Measurements from ENCODE around the gene RNF103. TPM values are rescaled to one million over a fixed set of nuclear protein-coding genes. Genes with fewer than 3 reads are reported as not detected.
A peak's percentile ranks its signal among the peaks of the same experiment; 100 is the strongest.

The RNF103 gene
- total and polyA plus RNA-seq, 2 donors, result 9.7 to 22.0 TPM

GRCh38 chr2:86563650-86564061, 60.0 kb downstream of the RNF103 start:
- DNase-seq (ENCODE audit: low read depth in 6 of 9, low spot score in 9 of 9), result no peak
- no peaks in the 10 kb centered on the region for H3K9me3 ChIP-seq (ENCODE audit: control insufficient read depth in 2 of 2, insufficient read depth in 1 of 2, low read length in 1 of 2)
- H3K36me3 ChIP-seq (ENCODE audit: control insufficient read depth in 2 of 2, insufficient read depth in 2 of 2, low read length in 1 of 2), result no peaks in the 10 kb centered on the region
- H3K27ac ChIP-seq (ENCODE audit: low read depth in 1 of 2, low read length in 1 of 2), result peak overlapping the region; percentile 97 to 99
- no peaks in the 10 kb centered on the region for H3K27me3 ChIP-seq (ENCODE audit: control insufficient read depth in 2 of 2, insufficient read depth in 1 of 2, low read length in 1 of 2)
- H3K4me1 ChIP-seq (ENCODE audit: control insufficient read depth in 2 of 2, insufficient read depth in 2 of 2, low read length in 2 of 2), result peaks cover 7 to 11% of the 10 kb centered on the region in 2 donors
- peak overlapping the region; percentile 77 to 93 for H3K4me3 ChIP-seq (ENCODE audit: low read length in 2 of 2)
- 84% methylated on average over 13 of the region's 13 CpGs for whole genome bisulfite sequencing

GRCh38 chr2:86562922-86563649, 60.6 kb downstream of the RNF103 start, which contains the start of gene CHMP3:
Gene CHMP3 (minus strand): TSS chr2:86563443. CDS start chr2:86563348, 95 bp downstream.
- Histone ChIP-seq H3K4me1 (ENCODE audit: control insufficient read depth in 2 of 2, insufficient read depth in 2 of 2, low read length in 2 of 2) (peaks cover 7 to 11% of the 10 kb centered on the region in 2 donors), H3K27ac (ENCODE audit: low read depth in 1 of 2, low read length in 1 of 2) (peak within 1 kb of the TSS; percentile 97 to 99), H3K27me3 (ENCODE audit: control insufficient read depth in 2 of 2, insufficient read depth in 1 of 2, low read length in 1 of 2) (no peaks in the 10 kb centered on the region), H3K36me3 (ENCODE audit: control insufficient read depth in 2 of 2, insufficient read depth in 2 of 2, low read length in 1 of 2) (no peaks in the 10 kb centered on the region), H3K9me3 (ENCODE audit: control insufficient read depth in 2 of 2, insufficient read depth in 1 of 2, low read length in 1 of 2) (no peaks in the 10 kb centered on the region), H3K4me3 (ENCODE audit: low read length in 2 of 2) (peak within 1 kb of the TSS; percentile 77 to 93)
- WGBS, result under 1% methylated on average over 57 of the region's 57 CpGs
- peak; percentile 90 to 99 (median 97) for DNase-seq (ENCODE audit: low read depth in 6 of 9, low spot score in 9 of 9)

GRCh38 chr2:86562485-86562921, 61.2 kb downstream of the RNF103 start:
- no peaks in the 10 kb centered on the region for H3K36me3 ChIP-seq (ENCODE audit: control insufficient read depth in 2 of 2, insufficient read depth in 2 of 2, low read length in 1 of 2)
- peak overlapping the region; percentile 97 to 99 for H3K27ac ChIP-seq (ENCODE audit: low read depth in 1 of 2, low read length in 1 of 2)
- no peaks in the 10 kb centered on the region for H3K27me3 ChIP-seq (ENCODE audit: control insufficient read depth in 2 of 2, insufficient read depth in 1 of 2, low read length in 1 of 2)
- H3K9me3 ChIP-seq (ENCODE audit: control insufficient read depth in 2 of 2, insufficient read depth in 1 of 2, low read length in 1 of 2), result no peaks in the 10 kb centered on the region
- WGBS, result under 1% methylated on average over 16 of the region's 16 CpGs
- DNase-seq (ENCODE audit: low read depth in 6 of 9, low spot score in 9 of 9), result no peak
- peaks cover 7 to 11% of the 10 kb centered on the region in 2 donors for H3K4me1 ChIP-seq (ENCODE audit: control insufficient read depth in 2 of 2, insufficient read depth in 2 of 2, low read length in 2 of 2)
- peak overlapping the region; percentile 77 to 93 for H3K4me3 ChIP-seq (ENCODE audit: low read length in 2 of 2)

- no peak overlapping the region for H3K4me3 ChIP-seq (ENCODE audit: low read length in 2 of 2)
- no peak overlapping the region for H3K27ac ChIP-seq (ENCODE audit: low read depth in 1 of 2, low read length in 1 of 2)
- no peaks in the 10 kb centered on the region for H3K9me3 ChIP-seq (ENCODE audit: control insufficient read depth in 2 of 2, insufficient read depth in 1 of 2, low read length in 1 of 2)
- H3K36me3 ChIP-seq (ENCODE audit: control insufficient read depth in 2 of 2, insufficient read depth in 2 of 2, low read length in 1 of 2), result peaks cover 5 to 8% of the 10 kb centered on the region in 2 donors
- WGBS, result 96% methylated on average over 2 of the region's 2 CpGs
- no peak for DNase-seq (ENCODE audit: low read depth in 6 of 9, low spot score in 9 of 9)
- peaks cover 5% of the 10 kb centered on the region in 2 donors for H3K4me1 ChIP-seq (ENCODE audit: control insufficient read depth in 2 of 2, insufficient read depth in 2 of 2, low read length in 2 of 2)
- H3K27me3 ChIP-seq (ENCODE audit: control insufficient read depth in 2 of 2, insufficient read depth in 1 of 2, low read length in 1 of 2), result no peaks in the 10 kb centered on the region
These were observed 65.8 kb downstream of the RNF103 start for GRCh38 chr2:86557836-86558235.

- Histone ChIP-seq H3K36me3 (ENCODE audit: control insufficient read depth in 2 of 2, insufficient read depth in 2 of 2, low read length in 1 of 2) (peaks cover 5 to 8% of the 10 kb centered on the region in 2 donors), H3K4me1 (ENCODE audit: control insufficient read depth in 2 of 2, insufficient read depth in 2 of 2, low read length in 2 of 2) (no peaks in the 10 kb centered on the region), H3K9me3 (ENCODE audit: control insufficient read depth in 2 of 2, insufficient read depth in 1 of 2, low read length in 1 of 2) (no peaks in the 10 kb centered on the region), H3K27me3 (ENCODE audit: control insufficient read depth in 2 of 2, insufficient read depth in 1 of 2, low read length in 1 of 2) (no peaks in the 10 kb centered on the region), H3K4me3 (ENCODE audit: low read length in 2 of 2) (no peak overlapping the region), H3K27ac (ENCODE audit: low read depth in 1 of 2, low read length in 1 of 2) (no peak overlapping the region)
- no peak for DNase-seq (ENCODE audit: low read depth in 6 of 9, low spot score in 9 of 9)
- WGBS, result 97% methylated on average over 16 of the region's 16 CpGs
These were observed 67.2 kb downstream of the RNF103 start for GRCh38 chr2:86556508-86556907.

Other genes with a start within 250 kb of the RNF103 start
- gene KDM3A, start 182.5 kb downstream of the RNF103 start, total RNA-seq, result 53.4 TPM
- 46.1 TPM for gene KDM3A, start 182.5 kb downstream of the RNF103 start, polyA plus RNA-seq
- gene CHMP3, start 60.4 kb downstream of the RNF103 start, total RNA-seq, result 55.7 TPM
- 53.9 TPM for gene CHMP3, start 60.4 kb downstream of the RNF103 start, polyA plus RNA-seq
- gene RMND5A, start 96.4 kb upstream of the RNF103 start, total RNA-seq, result 126 TPM
- 19.1 TPM for gene RMND5A, start 96.4 kb upstream of the RNF103 start, polyA plus RNA-seq
- gene CD8A, start 167.0 kb upstream of the RNF103 start, total RNA-seq, result 181 TPM
- 242 TPM for gene CD8A, start 167.0 kb upstream of the RNF103 start, polyA plus RNA-seq
- 666 TPM for gene CD8B, start 238.0 kb upstream of the RNF103 start, total RNA-seq
- gene CD8B, start 238.0 kb upstream of the RNF103 start, polyA plus RNA-seq, result 111 TPM

All from thymus (tissue), 11 donors.